GM18907 (cell line): Measurements from ENCODE around the gene NR3C1.

Source experiments
- ATAC-seq: cut with Tn5 transposase; IDR thresholded peaks from one replicate; pipeline ENCODE4 v1.9.1; 2021; ENCODE audit warnings: mild to moderate bottlenecking, moderate library complexity; ENCODE audit not compliant: unreplicated experiment

The NR3C1 gene

GRCh38 chr5:143372187-143372829 lies 31.2 kb downstream of the NR3C1 start:
- ATAC-seq, result no peak

GRCh38 chr5:143370440-143370839 lies 33.0 kb downstream of the NR3C1 start:
- no peak for ATAC-seq

GRCh38 chr5:143364061-143364460 lies 39.4 kb downstream of the NR3C1 start:
- ATAC-seq, result no peak

GRCh38 chr5:143362664-143363227 lies 40.7 kb downstream of the NR3C1 start:
- no peak for ATAC-seq

- ATAC-seq, result no peak
These were observed 42.0 kb downstream of the NR3C1 start for GRCh38 chr5:143361438-143361837.

- ATAC-seq, result no peak
These were observed 42.7 kb downstream of the NR3C1 start for GRCh38 chr5:143360755-143361154.

- no peak for ATAC-seq
These were observed 43.6 kb downstream of the NR3C1 start for GRCh38 chr5:143359869-143360268.

GRCh38 chr5:143356855-143357583 lies 46.5 kb downstream of the NR3C1 start:
- no peak for ATAC-seq

GRCh38 chr5:143355710-143356109 lies 47.8 kb downstream of the NR3C1 start:
- ATAC-seq, result no peak

- ATAC-seq, result peak; percentile 33
These were observed 49.5 kb downstream of the NR3C1 start for GRCh38 chr5:143354025-143354424.

- no peak for ATAC-seq
These were observed 50.8 kb downstream of the NR3C1 start for GRCh38 chr5:143352691-143353090.

GRCh38 chr5:143350751-143351602 lies 52.5 kb downstream of the NR3C1 start:
- no peak for ATAC-seq

GRCh38 chr5:143350341-143350740 lies 53.1 kb downstream of the NR3C1 start:
- no peak for ATAC-seq

GRCh38 chr5:143349177-143349576 lies 54.3 kb downstream of the NR3C1 start:
- no peak for ATAC-seq

GRCh38 chr5:143347698-143348344 lies 55.7 kb downstream of the NR3C1 start:
- no peak for ATAC-seq

- no peak for ATAC-seq
These were observed 56.4 kb downstream of the NR3C1 start for GRCh38 chr5:143347046-143347445.

GRCh38 chr5:143345671-143346440 lies 57.6 kb downstream of the NR3C1 start:
- ATAC-seq, result no peak

GRCh38 chr5:143343042-143343441 lies 60.4 kb downstream of the NR3C1 start:
- ATAC-seq, result no peak

GRCh38 chr5:143342607-143343006 lies 60.9 kb downstream of the NR3C1 start:
- ATAC-seq, result no peak
